Activated T-helper 2 cell treated with anti-CD3 and anti-CD28 coated beads, Interferon-gamma antibody, Interleukin-2, Interleukin-4, amounts not matched to agents 10 μg/mL and 5 μg/mL and 100 μg/mL, durations not matched to agents 14 hours and 24 hours and 36 hours (primary cell): ENCODE results near the gene SPINK4. TPM values are rescaled to one million over a fixed set of nuclear protein-coding genes. Genes with fewer than 3 reads are reported as not detected.

Experiments
- DNase-seq: peaks from one replicate; pipeline ENCODE4 v3.0.0; 2021; ENCODE audit warnings: low spot score
- H3K27ac Mint-ChIP-seq: one replicate; pipeline ENCODE4 v1.8.0; 2021; ENCODE audit warnings: mixed read lengths
- H3K27me3 Mint-ChIP-seq: one replicate; pipeline ENCODE4 v1.8.0; 2021; ENCODE audit warnings: low read depth, mixed read lengths
- H3K36me3 Mint-ChIP-seq: one replicate; pipeline ENCODE4 v1.8.0; 2021; ENCODE audit warnings: low read depth, mixed read lengths
- H3K4me1 Mint-ChIP-seq: one replicate; pipeline ENCODE4 v1.8.0; 2021; ENCODE audit warnings: low read depth, mixed read lengths
- H3K4me3 Mint-ChIP-seq: one replicate; pipeline ENCODE4 v1.8.0; 2021; ENCODE audit warnings: low read depth, mild to moderate bottlenecking, moderate library complexity, mixed read lengths
- H3K9me3 Mint-ChIP-seq: one replicate; pipeline ENCODE4 v1.8.0; 2021; ENCODE audit warnings: mixed read lengths
- intact Hi-C: fragments of 100-400 bp; cut with micrococcal nuclease; formaldehyde crosslinking; loops from one replicate; pipeline ENCODE4 v1.15.1; 2023
- total RNA-seq: library from RNA; stranded (reverse); gene quantifications from 2 replicates; pipeline ENCODE4 v1.2.3, GENCODE V29; 2022

The SPINK4 gene
- total RNA-seq, 1 donor from 2014 or later = not detected

DNA sequence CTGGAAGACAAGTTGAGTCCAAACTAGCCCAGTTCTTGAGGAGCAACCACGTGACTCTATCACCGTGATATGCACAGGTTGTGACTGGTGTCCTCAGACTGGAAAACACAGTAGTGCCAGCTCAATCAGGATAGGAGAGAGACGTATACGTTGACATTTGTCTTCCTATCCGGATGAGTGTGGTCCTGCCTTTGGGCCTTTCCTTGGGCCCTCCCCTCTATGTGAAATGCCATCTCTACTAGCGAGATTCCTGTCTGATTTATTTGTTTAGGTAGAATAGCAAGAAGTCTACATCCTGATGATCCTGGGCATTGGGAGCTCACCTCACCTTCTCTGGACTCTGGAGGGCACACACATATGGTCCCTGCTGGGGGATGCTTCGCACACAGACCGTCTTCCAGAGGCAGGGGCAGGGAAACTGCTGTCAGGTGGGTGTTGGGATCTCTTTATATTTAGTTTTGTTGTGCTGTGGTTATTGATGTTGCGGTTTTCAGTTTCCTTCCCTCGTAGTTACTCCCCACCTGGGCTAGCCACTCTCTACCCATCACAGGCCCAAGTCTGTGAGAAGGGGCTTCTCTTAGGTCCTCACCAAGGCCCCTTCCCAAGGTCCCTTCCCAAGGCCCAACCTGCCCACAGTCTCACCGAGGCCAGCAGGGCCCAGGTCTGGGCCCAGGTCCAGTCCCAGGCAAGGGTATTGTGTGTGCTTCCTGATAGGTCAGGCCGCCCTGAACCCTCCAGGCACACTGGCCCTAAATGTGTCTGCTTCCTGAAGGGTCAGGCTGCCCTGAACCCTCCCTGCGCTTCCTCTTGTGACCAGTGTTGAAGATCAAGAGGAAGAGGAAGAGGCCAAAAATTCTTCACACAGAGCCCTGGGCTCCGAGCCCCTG lies 19.0 kb upstream of the SPINK4 start:
- intact Hi-C loops = no loop called here
- no peak for DNase-seq
- H3K27me3 Mint-ChIP-seq = peaks cover 7% of the 10 kb centered on the region
- H3K27ac Mint-ChIP-seq = no peak overlapping the region
- H3K4me3 Mint-ChIP-seq = no peak overlapping the region
- H3K36me3 Mint-ChIP-seq = no peaks in the 10 kb centered on the region
- no peaks in the 10 kb centered on the region for H3K9me3 Mint-ChIP-seq
- H3K4me1 Mint-ChIP-seq = peaks cover 21% of the 10 kb centered on the region

DNA sequence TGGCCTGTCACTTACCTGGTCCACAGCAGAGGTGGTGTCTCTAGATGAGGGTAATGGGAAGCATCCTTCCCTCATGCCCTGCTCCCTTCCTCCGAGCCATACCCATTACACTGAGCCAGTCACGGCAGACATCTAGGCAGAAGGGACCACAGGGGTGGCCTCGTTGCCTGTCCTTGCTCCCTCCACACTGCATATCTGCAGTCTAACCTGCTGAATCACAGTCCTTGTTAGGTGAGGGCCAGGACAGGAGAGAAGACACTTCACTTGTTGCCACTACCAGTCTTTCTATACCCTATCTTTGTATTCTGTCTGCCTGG lies 18.4 kb upstream of the SPINK4 start:
- Mint-ChIP-seq H3K27ac (no peak overlapping the region), H3K27me3 (peaks cover 5% of the 10 kb centered on the region), H3K4me3 (no peak overlapping the region), H3K36me3 (no peaks in the 10 kb centered on the region), H3K4me1 (peaks cover 26% of the 10 kb centered on the region), H3K9me3 (no peaks in the 10 kb centered on the region)
- intact Hi-C loops = no loop called here
- DNase-seq = no peak

DNA sequence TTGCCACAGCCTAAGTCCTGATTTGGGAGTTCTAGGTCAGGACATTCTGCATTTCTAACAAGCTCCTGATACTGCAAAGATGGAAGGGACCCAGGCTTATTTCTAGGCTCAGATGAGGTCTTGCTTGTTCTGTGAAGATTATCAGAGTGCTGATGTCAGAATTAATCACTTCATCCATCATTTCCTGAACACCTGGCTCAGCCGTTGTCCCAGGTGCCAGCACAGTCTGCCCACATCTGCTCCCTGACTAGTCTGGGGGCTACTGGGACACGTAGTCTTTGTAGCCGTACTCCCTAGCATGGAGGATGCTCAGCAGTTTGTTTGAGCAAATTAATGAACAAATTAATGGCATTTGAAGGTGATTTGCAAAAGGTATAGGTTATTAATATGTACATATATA lies 17.9 kb upstream of the SPINK4 start:
- Mint-ChIP-seq H3K4me3 (no peak overlapping the region), H3K27ac (no peak overlapping the region), H3K36me3 (no peaks in the 10 kb centered on the region), H3K9me3 (no peaks in the 10 kb centered on the region), H3K27me3 (peaks cover 5% of the 10 kb centered on the region), H3K4me1 (peaks cover 32% of the 10 kb centered on the region)
- intact Hi-C loops = no loop called here
- DNase-seq = no peak

DNA sequence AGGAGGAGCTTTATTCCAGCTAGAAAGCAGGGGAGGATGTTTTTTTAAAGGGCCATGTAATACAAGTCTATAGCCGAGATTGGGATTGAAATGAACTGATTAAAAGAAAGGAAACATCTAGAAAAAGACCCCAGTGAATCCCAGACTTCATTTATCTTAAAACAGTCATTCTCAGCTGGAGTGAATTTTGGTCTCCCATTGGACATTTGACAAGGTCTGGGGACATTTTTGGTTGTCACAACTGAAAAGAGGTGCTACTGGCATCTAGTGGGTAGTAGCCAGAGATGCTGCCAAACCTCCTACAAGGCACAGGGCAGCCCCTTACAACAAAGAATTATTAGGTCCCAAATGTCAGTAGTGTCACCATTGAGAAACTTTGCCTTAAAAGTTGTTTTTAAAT lies 16.3 kb upstream of the SPINK4 start:
- Mint-ChIP-seq H3K4me1 (peaks cover 33% of the 10 kb centered on the region), H3K27ac (no peak overlapping the region), H3K36me3 (no peaks in the 10 kb centered on the region), H3K4me3 (no peak overlapping the region), H3K9me3 (no peaks in the 10 kb centered on the region), H3K27me3 (no peaks in the 10 kb centered on the region)
- intact Hi-C loops = no loop called here
- DNase-seq = no peak

DNA sequence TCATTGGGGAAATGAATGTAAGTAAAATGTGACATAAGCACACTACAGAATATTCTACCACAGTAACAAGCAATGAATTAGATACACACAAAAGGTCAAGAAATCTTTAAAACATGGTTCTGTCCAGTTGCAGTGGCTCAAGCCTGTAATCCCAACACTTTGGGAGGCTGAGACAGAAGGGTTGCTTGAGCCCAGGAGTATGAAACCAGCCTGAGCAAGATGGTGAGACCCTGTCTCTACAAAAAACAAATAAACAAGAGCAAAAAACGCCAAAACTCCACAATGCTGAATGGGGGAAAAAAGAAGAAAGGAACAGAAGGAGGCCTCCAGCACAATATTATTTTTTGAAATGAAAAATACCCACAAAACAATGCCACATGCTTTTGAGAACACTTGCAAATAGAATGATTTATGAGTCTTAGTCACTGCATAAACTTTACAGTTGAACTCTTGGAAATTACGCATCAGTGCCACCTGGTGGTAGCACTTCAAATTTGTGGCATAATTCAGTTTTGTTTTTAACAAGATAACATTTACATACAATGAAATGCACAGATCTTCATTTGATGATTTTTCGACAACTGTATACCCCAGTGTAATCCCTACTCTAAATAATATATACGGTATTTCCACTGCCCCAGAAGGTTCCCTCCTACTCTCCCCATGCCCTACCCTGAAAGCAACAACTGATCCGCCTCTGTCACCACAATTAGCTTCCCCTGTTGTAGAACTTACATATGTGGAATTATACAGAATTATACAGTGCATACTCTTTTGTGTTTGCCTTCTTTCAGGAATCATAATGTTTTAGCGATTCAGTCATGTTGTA lies 14.4 kb upstream of the SPINK4 start:
- Mint-ChIP-seq H3K36me3 (no peaks in the 10 kb centered on the region), H3K27ac (peak overlapping the region; percentile 2), H3K27me3 (no peaks in the 10 kb centered on the region), H3K4me3 (no peak overlapping the region), H3K9me3 (no peaks in the 10 kb centered on the region), H3K4me1 (peaks cover 33% of the 10 kb centered on the region)
- peak; percentile 50 for DNase-seq
- intact Hi-C loops = loop anchor here (1.0 to 5.0 kb wide), 3 partner anchors 58 to 149 kb away; partner anchors contain the start of genes B4GALT1 and SMU1

DNA sequence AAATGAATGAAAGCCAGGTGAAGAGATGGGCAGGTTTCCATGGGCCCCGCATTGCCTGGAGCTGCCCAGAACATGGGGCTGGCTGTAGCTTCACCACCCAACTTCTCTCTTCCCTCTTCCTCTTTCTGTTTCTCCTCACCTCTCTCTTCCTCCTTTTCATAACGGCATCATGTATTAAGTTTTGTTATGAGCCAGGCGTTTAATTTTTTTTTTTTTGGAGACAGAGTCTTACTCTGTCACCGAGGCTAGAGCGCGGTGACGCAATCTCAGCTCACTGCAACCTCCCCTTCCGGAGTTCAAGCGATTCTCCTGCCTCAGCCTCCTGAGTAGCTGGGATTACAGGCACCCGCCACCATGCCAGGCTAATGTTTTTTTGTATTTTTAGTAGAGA lies 13.0 kb upstream of the SPINK4 start:
- intact Hi-C loops = loop anchor here (5.0 kb wide), 1 partner anchor 60 kb away; the partner anchor contains the start of gene B4GALT1
- no peak overlapping the region for H3K27ac Mint-ChIP-seq
- no peaks in the 10 kb centered on the region for H3K27me3 Mint-ChIP-seq
- no peak for DNase-seq
- H3K9me3 Mint-ChIP-seq = no peaks in the 10 kb centered on the region
- no peaks in the 10 kb centered on the region for H3K36me3 Mint-ChIP-seq
- no peak overlapping the region for H3K4me3 Mint-ChIP-seq
- H3K4me1 Mint-ChIP-seq = peaks cover 24% of the 10 kb centered on the region

DNA sequence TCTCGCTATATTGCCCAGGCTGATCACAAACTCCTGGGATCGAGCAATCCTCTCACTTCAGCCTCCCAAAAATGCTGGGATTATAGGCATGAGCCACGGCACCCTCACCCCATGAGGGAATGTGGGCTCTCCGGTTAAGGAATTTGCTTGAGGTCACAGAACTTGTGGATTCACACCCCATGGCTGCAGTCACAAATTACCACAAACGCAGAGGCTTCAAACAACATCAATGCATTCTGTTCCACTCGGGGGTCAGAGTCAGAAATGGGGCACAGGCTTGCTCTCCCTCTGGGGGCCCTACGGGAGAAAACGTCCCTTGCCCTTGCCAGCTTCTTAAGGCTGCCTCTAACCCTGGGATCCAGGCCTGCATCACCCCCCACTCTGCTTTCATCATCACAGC lies 12.2 kb upstream of the SPINK4 start:
- intact Hi-C loops = loop anchor here (5.0 kb wide), 1 partner anchor 60 kb away; the partner anchor contains the start of gene B4GALT1
- DNase-seq = no peak

DNA sequence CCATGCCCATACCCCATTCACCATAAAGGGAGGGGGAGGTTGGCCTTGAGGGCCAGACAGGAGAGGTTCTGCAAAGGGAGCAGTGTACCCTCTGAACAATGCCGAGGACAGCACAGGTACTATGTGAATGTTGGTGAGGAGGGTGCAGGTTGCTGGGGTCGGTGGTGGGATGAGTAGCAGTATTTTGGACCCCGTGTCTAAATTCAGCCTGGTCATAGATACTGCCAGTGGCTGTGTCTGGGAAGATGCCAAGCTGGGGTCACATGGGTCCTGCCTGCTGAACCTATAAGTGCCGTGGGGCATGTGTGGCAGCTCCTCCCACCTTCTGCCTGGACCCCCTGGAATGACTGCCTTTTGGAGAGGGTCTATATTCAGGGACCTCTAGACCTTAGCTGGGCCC lies 11.4 kb upstream of the SPINK4 start:
- Mint-ChIP-seq H3K4me1 (peaks cover 21% of the 10 kb centered on the region), H3K36me3 (no peaks in the 10 kb centered on the region), H3K9me3 (no peaks in the 10 kb centered on the region), H3K27me3 (peaks cover 2% of the 10 kb centered on the region), H3K4me3 (no peak overlapping the region), H3K27ac (no peak overlapping the region)
- intact Hi-C loops = loop anchor here (5.0 kb wide), 1 partner anchor 61 kb away; the partner anchor contains the start of gene B4GALT1
- DNase-seq = no peak

More for the DNA sequence above, 12.2 kb upstream of the SPINK4 start:
- Mint-ChIP-seq H3K4me1 (peaks cover 23% of the 10 kb centered on the region), H3K27me3 (peaks cover 2% of the 10 kb centered on the region), H3K36me3 (no peaks in the 10 kb centered on the region), H3K4me3 (no peak overlapping the region), H3K9me3 (no peaks in the 10 kb centered on the region), H3K27ac (no peak overlapping the region)

DNA sequence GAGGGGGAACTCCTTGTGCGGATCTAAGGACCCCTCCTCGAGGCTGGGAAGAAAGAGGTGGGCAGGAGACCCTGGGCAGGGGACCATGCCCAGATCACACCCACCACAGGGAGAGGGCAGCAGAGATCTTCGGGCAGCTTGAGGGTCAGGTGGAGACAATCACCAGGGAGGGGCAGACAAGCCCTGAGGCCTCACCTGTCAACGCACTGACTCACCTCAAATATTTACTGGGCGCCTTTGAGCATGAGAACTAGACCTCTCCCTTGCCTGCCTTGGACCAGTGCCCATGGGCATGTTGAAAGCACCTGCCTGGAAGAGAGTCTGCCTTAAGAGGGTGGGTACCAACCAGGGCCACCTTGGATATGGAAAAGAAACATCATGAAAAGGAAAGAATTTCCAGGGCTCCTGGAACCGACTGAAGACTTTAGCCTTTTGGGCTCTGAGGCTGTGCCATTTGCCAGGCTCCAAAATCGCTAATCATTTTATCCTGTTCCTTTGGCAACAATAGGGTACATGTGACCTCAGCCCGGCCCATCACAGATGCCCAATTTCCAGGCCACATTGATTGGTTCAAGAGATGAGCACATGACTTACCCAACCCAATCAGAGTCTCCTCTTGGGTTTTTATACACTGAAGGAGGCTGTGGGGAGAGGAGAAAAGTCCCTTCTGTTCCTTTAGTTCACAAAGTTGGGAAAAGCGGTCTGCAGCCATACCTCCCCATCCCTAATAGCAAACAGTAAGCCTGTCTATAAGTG lies 10.4 kb upstream of the SPINK4 start:
- Mint-ChIP-seq H3K27me3 (peaks cover 2% of the 10 kb centered on the region), H3K9me3 (no peaks in the 10 kb centered on the region), H3K4me1 (peaks cover 21% of the 10 kb centered on the region), H3K36me3 (no peaks in the 10 kb centered on the region), H3K4me3 (no peak overlapping the region), H3K27ac (no peak overlapping the region)
- intact Hi-C loops = loop anchor here (5.0 kb wide), 1 partner anchor 62 kb away; the partner anchor contains the start of gene B4GALT1
- no peak for DNase-seq

DNA sequence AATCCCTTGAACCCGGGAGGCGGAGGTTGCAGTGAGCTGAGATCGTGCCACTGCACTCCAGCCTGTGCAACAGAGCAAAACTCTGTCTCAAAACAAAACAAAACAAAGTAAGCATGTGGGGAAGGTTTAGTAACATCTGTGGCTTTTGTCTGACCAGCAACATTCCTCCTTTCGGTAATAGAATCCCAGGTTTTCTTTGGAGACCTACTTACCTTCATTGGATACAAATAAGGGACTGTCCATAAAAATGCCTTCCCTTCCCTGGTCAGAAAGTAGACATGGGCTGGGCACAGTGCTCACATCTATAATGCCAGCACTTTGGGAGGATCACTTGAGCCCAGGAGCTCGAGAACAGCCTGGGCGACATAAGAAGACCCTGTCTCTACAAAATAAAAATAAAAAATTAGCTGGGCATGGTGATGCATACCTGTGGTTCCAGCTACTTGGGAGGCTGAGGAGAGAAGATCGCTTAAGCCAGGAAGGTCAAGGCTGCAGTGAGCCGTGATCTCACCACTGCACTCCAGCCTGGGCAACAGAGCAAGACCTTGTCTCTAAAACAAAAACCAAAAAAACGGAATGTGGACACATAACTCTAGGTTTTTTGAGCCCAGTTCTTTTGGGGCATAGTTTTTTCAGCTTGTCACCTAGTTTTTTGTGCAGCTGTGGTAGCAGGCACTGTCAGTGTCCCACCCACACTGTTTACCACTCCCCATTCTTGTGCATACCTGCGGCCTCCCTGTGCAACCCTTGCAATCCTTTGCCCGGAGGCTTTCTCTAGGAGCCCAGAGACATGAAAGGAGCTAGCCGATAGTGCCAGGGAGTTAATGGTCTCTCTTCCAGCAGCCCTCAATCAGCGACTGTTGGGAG lies 9.0 kb upstream of the SPINK4 start:
- Mint-ChIP-seq H3K36me3 (no peaks in the 10 kb centered on the region), H3K4me1 (peaks cover 11% of the 10 kb centered on the region), H3K4me3 (no peak overlapping the region), H3K9me3 (no peaks in the 10 kb centered on the region), H3K27me3 (peaks cover 2% of the 10 kb centered on the region), H3K27ac (no peak overlapping the region)
- intact Hi-C loops = no loop called here
- no peak for DNase-seq

DNA sequence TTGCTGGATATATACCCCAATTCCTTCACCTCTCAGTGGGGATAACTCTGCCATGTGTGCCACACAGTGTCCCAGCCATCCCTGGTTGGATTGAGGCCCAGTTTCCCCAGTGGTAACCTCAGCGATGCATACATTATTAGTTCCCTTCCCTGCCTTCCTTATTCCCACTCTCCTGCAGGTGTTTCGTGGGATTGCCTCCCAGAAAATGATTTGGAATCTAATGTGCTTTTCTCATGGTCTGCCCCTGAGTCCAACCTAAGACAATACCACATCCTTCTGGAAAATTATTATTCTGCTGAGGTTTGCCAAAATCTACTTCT lies 8.4 kb upstream of the SPINK4 start:
- Mint-ChIP-seq H3K9me3 (no peaks in the 10 kb centered on the region), H3K4me1 (peaks cover 6% of the 10 kb centered on the region), H3K27ac (no peak overlapping the region), H3K27me3 (peaks cover 2% of the 10 kb centered on the region), H3K36me3 (no peaks in the 10 kb centered on the region), H3K4me3 (no peak overlapping the region)
- intact Hi-C loops = no loop called here
- no peak for DNase-seq

DNA sequence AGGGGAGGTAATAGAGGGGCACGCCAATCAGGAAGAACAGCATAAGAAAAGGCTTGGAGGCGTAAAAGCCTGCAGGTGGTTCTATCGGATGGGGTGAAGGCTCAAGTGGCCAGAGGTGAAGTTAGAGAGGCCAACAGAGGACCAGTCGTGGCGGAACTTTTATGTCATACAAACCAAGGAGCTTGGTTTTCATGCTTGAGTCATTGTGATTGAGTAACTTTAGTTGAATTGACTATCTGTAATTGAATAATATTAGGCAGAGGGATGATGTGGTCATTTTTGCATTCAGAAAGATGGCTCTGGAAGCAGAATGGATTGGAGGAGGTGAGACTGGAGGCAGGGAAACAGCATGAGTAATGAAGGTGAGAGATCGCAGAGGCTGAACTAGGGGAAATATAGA lies 7.2 kb upstream of the SPINK4 start:
- DNase-seq = no peak
- peaks cover 2% of the 10 kb centered on the region for H3K27me3 Mint-ChIP-seq
- H3K9me3 Mint-ChIP-seq = no peaks in the 10 kb centered on the region
- no peak overlapping the region for H3K27ac Mint-ChIP-seq
- no peak overlapping the region for H3K4me3 Mint-ChIP-seq
- intact Hi-C loops = no loop called here
- no peaks in the 10 kb centered on the region for H3K36me3 Mint-ChIP-seq
- no peaks in the 10 kb centered on the region for H3K4me1 Mint-ChIP-seq
